Naive thymus-derived CD4-positive, alpha-beta T cell (primary cell): ENCODE measurements around the gene SLC25A11. TPM values are rescaled to one million over a fixed set of nuclear protein-coding genes. Genes with fewer than 3 reads are reported as not detected.
A peak's percentile ranks its signal among the peaks of the same experiment; 100 is the strongest.

Experiments
- ATAC-seq: fragments of 150-1000 bp; cut with Tn5 transposase; 2 replicates; pipeline ENCODE4 v1.10.0; 2021; ENCODE audit warnings: mild to moderate bottlenecking, moderate library complexity
- CTCF ChIA-PET: fragments of 350-600 bp; sonication (Branson Sonifier 250); formaldehyde crosslinking; loops from one replicate; lab custom pipeline; 2021; ENCODE audit warnings: antibody characterized with exemption; lab: Charles Lee
- POLR2A ChIA-PET: fragments of 350-600 bp; sonication (Branson Sonifier 250); formaldehyde crosslinking; loops from one replicate; lab custom pipeline; 2021; ENCODE audit warnings: antibody characterized with exemption, inconsistent platforms; lab: Charles Lee
- DNase-seq, 9 donors: peaks; one replicate each; pipeline versions ENCODE4 v3.0.0 to v3.0.0-alpha.2; 2020 to 2022; ENCODE audit warnings: mixed read lengths in 1 of 9
- H3K27ac ChIP-seq: one replicate; pipeline ENCODE4 v1.7.0; 2013; ENCODE audit warnings: mild to moderate bottlenecking, low read depth, low read length, moderate library complexity
- H3K27me3 ChIP-seq, 2 donors: one replicate each; pipeline ENCODE4 v1.7.0; 2013; ENCODE audit warnings: low read length in 2 of 2, mild to moderate bottlenecking in 2 of 2, moderate library complexity in 2 of 2; ENCODE audit not compliant: control insufficient read depth in 2 of 2, insufficient read depth in 2 of 2
- H3K36me3 ChIP-seq, 3 experiments: 1 replicate in 2 of 3; 2 replicates in 1 of 3; pipeline ENCODE4 v1.7.0; 2013; ENCODE audit warnings: low read length in 3 of 3, mild to moderate bottlenecking in 3 of 3, moderate library complexity in 1 of 3; ENCODE audit not compliant: insufficient read depth in 3 of 3, control insufficient read depth in 2 of 3
- H3K4me1 ChIP-seq, 2 donors: one replicate each; pipeline ENCODE4 v1.7.0; 2013; ENCODE audit warnings: low read length in 2 of 2, mild to moderate bottlenecking in 2 of 2, moderate library complexity in 1 of 2; ENCODE audit not compliant: control insufficient read depth in 2 of 2, insufficient read depth in 2 of 2
- H3K4me3 ChIP-seq: 2 replicates; pipeline ENCODE4 v1.7.0; 2013; ENCODE audit warnings: mild to moderate bottlenecking, low read length
- H3K9me3 ChIP-seq, 3 experiments: 1 replicate in 2 of 3; 2 replicates in 1 of 3; pipeline ENCODE4 v1.7.0; 2013; ENCODE audit warnings: low read length in 3 of 3; ENCODE audit not compliant: control insufficient read depth in 2 of 3
- H3K27ac Mint-ChIP-seq, 9 donors: one replicate each; pipeline ENCODE4 v1.8.0; 2020 to 2022; ENCODE audit warnings: mixed read lengths in 9 of 9, mild to moderate bottlenecking in 8 of 9, moderate library complexity in 5 of 9, inconsistent platforms in 2 of 9
- H3K27me3 Mint-ChIP-seq, 5 donors: one replicate each; pipeline ENCODE4 v1.8.0; 2021 to 2022; ENCODE audit warnings: mixed read lengths in 5 of 5, mild to moderate bottlenecking in 1 of 5
- H3K36me3 Mint-ChIP-seq, 5 donors: one replicate each; pipeline ENCODE4 v1.8.0; 2020 to 2022; ENCODE audit warnings: mixed read lengths in 5 of 5, mild to moderate bottlenecking in 3 of 5, inconsistent platforms in 1 of 5
- H3K4me1 Mint-ChIP-seq, 7 donors: one replicate each; pipeline ENCODE4 v1.8.0; 2020 to 2022; ENCODE audit warnings: mixed read lengths in 7 of 7, mild to moderate bottlenecking in 3 of 7, inconsistent platforms in 1 of 7
- H3K4me3 Mint-ChIP-seq, 10 donors: one replicate each; pipeline ENCODE4 v1.8.0; 2020 to 2022; ENCODE audit warnings: mild to moderate bottlenecking in 10 of 10, mixed read lengths in 10 of 10, moderate library complexity in 6 of 10, inconsistent platforms in 2 of 10
- H3K9me3 Mint-ChIP-seq, 11 donors: one replicate each; pipeline ENCODE4 v1.8.0; 2020 to 2022; ENCODE audit warnings: mixed read lengths in 11 of 11, mild to moderate bottlenecking in 4 of 11, inconsistent platforms in 1 of 11, moderate library complexity in 1 of 11
- intact Hi-C, 2 donors: fragments of 100-400 bp; cut with micrococcal nuclease; formaldehyde crosslinking; loops; one replicate each; pipeline ENCODE4 v1.15.1; 2023
- polyA plus RNA-seq, 2 donors: library from polyadenylated mRNA; unstranded; fragments of 300-500 nt; fragmentation: Illumina TruSeq; gene quantifications; one replicate each; pipeline ENCODE4 v1.2.3, GENCODE V29; 2021
- total RNA-seq, 6 experiments: library from RNA in 5 of 6; stranded (reverse) in 5 of 6; gene quantifications; 1 replicate in 5 of 6; 2 replicates in 1 of 6; pipeline ENCODE4 v1.2.3 and lab custom pipeline; 2021 to 2026

The SLC25A11 gene
- total and polyA plus RNA-seq, 7 experiments from 2014 or later: 27.0 to 86.8 (median 50.2) TPM

- no peaks in the 10 kb centered on the region for H3K9me3 ChIP-seq
- H3K9me3 Mint-ChIP-seq: no peaks in the 10 kb centered on the region
- no peak overlapping the region for H3K27ac ChIP-seq
- H3K4me3 Mint-ChIP-seq: peak overlapping the region in 2 of 10 donors; percentile 0 to 19
- H3K4me3 ChIP-seq: no peak overlapping the region
- intact Hi-C loops: no loop called here
- no peaks in the 10 kb centered on the region for H3K27me3 ChIP-seq
- peaks cover 8 to 38% (median 15%) of the 10 kb centered on the region in 5 donors for H3K36me3 Mint-ChIP-seq
- H3K27ac Mint-ChIP-seq: peak overlapping the region in 2 of 9 donors; percentile 10 to 37
- H3K36me3 ChIP-seq: peaks cover 11 to 59% (median 12%) of the 10 kb centered on the region in 3 experiments
- ATAC-seq: no peak
- POLR2A ChIA-PET: interaction anchor here (1.0 kb wide), 2 partner anchors 10 to 13 kb away, joined by 3 to 4 read pairs; no protein-coding TSS in a partner anchor
- CTCF ChIA-PET: interaction anchor here (1.6 to 2.0 kb wide), 2 partner anchors 73 to 79 kb away, joined by 5 read pairs; no protein-coding TSS in a partner anchor
- no peaks in the 10 kb centered on the region for H3K27me3 Mint-ChIP-seq
- no peak for DNase-seq
- H3K4me1 ChIP-seq: peaks cover 9 to 14% of the 10 kb centered on the region in 2 donors
- peaks cover 23 to 46% (median 37%) of the 10 kb centered on the region in 7 donors for H3K4me1 Mint-ChIP-seq
Measured at GRCh38 chr17:4982305-4982704, 42.5 kb upstream of the SLC25A11 start.

- peak in 7 of 9 donors; percentile 58 to 77 (median 74) for DNase-seq
- Histone ChIP-seq H3K4me3 (no peak overlapping the region), H3K36me3 (peaks cover 12 to 67% (median 17%) of the 10 kb centered on the region in 3 experiments), H3K27ac (no peak overlapping the region), H3K27me3 (no peaks in the 10 kb centered on the region), H3K9me3 (no peaks in the 10 kb centered on the region), H3K4me1 (peaks cover 3 to 14% of the 10 kb centered on the region in 2 donors)
- peak; percentile 92 for ATAC-seq
- intact Hi-C loops: loop anchor here (1.0 to 2.0 kb wide), 6 partner anchors 13 to 82 kb away; partner anchors contain the start of genes INCA1 (in 2 of the 2), KIF1C (in 2 of the 2) and SPAG7 (in 1 of the 2)
- Mint-ChIP-seq H3K4me1 (peaks cover 13 to 34% (median 26%) of the 10 kb centered on the region in 7 donors), H3K36me3 (peaks cover 8 to 42% (median 16%) of the 10 kb centered on the region in 5 donors), H3K27me3 (no peaks in the 10 kb centered on the region), H3K27ac (peak overlapping the region; percentile 31 to 78 (median 67)), H3K4me3 (peak overlapping the region in 8 of 10 donors; percentile 2 to 83 (median 41)), H3K9me3 (no peaks in the 10 kb centered on the region)
- POLR2A ChIA-PET: interaction anchor here (0.6 to 3.8 kb wide), 12 partner anchors 9 to 82 kb away, joined by 3 to 21 read pairs (median 4); partner anchors contain the start of genes INCA1, KIF1C, PFN1 and RNF167
- CTCF ChIA-PET: interaction anchor here (0.6 to 2.7 kb wide), 14 partner anchors 9 to 300 kb away, joined by 3 to 15 read pairs (median 4); partner anchors contain the start of genes PFN1 and SLC52A1
Measured at GRCh38 chr17:4980644-4981216, 40.9 kb upstream of the SLC25A11 start.

- Histone ChIP-seq H3K4me3 (no peak overlapping the region), H3K27me3 (no peaks in the 10 kb centered on the region), H3K36me3 (peaks cover 12 to 80% (median 28%) of the 10 kb centered on the region in 3 experiments), H3K27ac (no peak overlapping the region), H3K4me1 (peaks cover 3 to 14% of the 10 kb centered on the region in 2 donors), H3K9me3 (no peaks in the 10 kb centered on the region)
- Mint-ChIP-seq H3K27ac (peak overlapping the region in 1 of 9 donors; percentile 37), H3K9me3 (no peaks in the 10 kb centered on the region), H3K27me3 (no peaks in the 10 kb centered on the region), H3K36me3 (peaks cover 8 to 54% (median 24%) of the 10 kb centered on the region in 5 donors), H3K4me3 (no peak overlapping the region), H3K4me1 (peaks cover 19 to 32% (median 26%) of the 10 kb centered on the region in 7 donors)
- intact Hi-C loops: no loop called here
- POLR2A ChIA-PET: interaction anchor here (0.6 to 3.8 kb wide), 4 partner anchors 8 to 39 kb away, joined by 3 to 17 read pairs (median 6); partner anchors contain the start of genes CAMTA2, PFN1, RNF167 and SLC25A11
- peak; percentile 55 for ATAC-seq
- DNase-seq: no peak
- CTCF ChIA-PET: interaction anchor here (0.7 to 1.2 kb wide), 3 partner anchors 11 to 70 kb away, joined by 3 read pairs; partner anchors contain the start of gene SPAG7
Measured at GRCh38 chr17:4978726-4979125, 38.9 kb upstream of the SLC25A11 start.

GRCh38 chr17:4974115-4974670, 34.3 kb upstream of the SLC25A11 start:
- peaks cover 0 to 2% (median 0%) of the 10 kb centered on the region in 11 donors for H3K9me3 Mint-ChIP-seq
- ChIA-PET CTCF (interaction anchor here (0.6 kb wide), 1 partner anchor 88 kb away, joined by 4 read pairs; no protein-coding TSS in a partner anchor), POLR2A (no interaction called here)
- H3K27ac Mint-ChIP-seq: peak overlapping the region in 1 of 9 donors; percentile 57
- H3K36me3 Mint-ChIP-seq: peaks cover 0 to 36% (median 22%) of the 10 kb centered on the region in 5 donors
- H3K36me3 ChIP-seq: peaks cover 12 to 86% (median 33%) of the 10 kb centered on the region in 3 experiments
- DNase-seq: no peak
- H3K27me3 ChIP-seq: no peaks in the 10 kb centered on the region
- H3K9me3 ChIP-seq: no peaks in the 10 kb centered on the region
- intact Hi-C loops: no loop called here
- no peak overlapping the region for H3K27ac ChIP-seq
- H3K27me3 Mint-ChIP-seq: no peaks in the 10 kb centered on the region
- H3K4me1 ChIP-seq: peaks cover under 1 to 4% of the 10 kb centered on the region in 2 donors
- no peak overlapping the region for H3K4me3 ChIP-seq
- ATAC-seq: no peak
- H3K4me1 Mint-ChIP-seq: peaks cover 9 to 30% (median 16%) of the 10 kb centered on the region in 7 donors
- H3K4me3 Mint-ChIP-seq: no peak overlapping the region

- no peaks in the 10 kb centered on the region for H3K27me3 ChIP-seq
- no peaks in the 10 kb centered on the region for H3K27me3 Mint-ChIP-seq
- intact Hi-C loops: no loop called here
- CTCF ChIA-PET: interaction anchor here (0.6 kb wide), 1 partner anchor 89 kb away, joined by 4 read pairs; no protein-coding TSS in a partner anchor
- peaks cover 0 to 40% (median 22%) of the 10 kb centered on the region in 5 donors for H3K36me3 Mint-ChIP-seq
- no peak for DNase-seq
- peak overlapping the region in 1 of 10 donors; percentile 32 for H3K4me3 Mint-ChIP-seq
- H3K36me3 ChIP-seq: peaks cover 9 to 83% (median 33%) of the 10 kb centered on the region in 3 experiments
- no peak overlapping the region for H3K4me3 ChIP-seq
- H3K9me3 Mint-ChIP-seq: peaks cover 0 to 2% (median 0%) of the 10 kb centered on the region in 11 donors
- no peak overlapping the region for H3K27ac ChIP-seq
- no peak for ATAC-seq
- no peaks in the 10 kb centered on the region for H3K9me3 ChIP-seq
- H3K4me1 Mint-ChIP-seq: peaks cover 9 to 30% (median 16%) of the 10 kb centered on the region in 7 donors
- H3K4me1 ChIP-seq: peaks cover 7 to 11% of the 10 kb centered on the region in 2 donors
- POLR2A ChIA-PET: interaction anchor here (0.6 to 10.3 kb wide), 2 partner anchors 26 to 33 kb away, joined by 3 to 278 read pairs; partner anchors contain the start of genes ENO3, PFN1 and RNF167
- H3K27ac Mint-ChIP-seq: peak overlapping the region in 3 of 9 donors; percentile 32 to 61 (median 43)
Measured at GRCh38 chr17:4973256-4974114, 33.6 kb upstream of the SLC25A11 start.
